HG03139 (cell line): ENCODE data around the gene PSAPL1.

Source experiments
- ATAC-seq: cut with Tn5 transposase; IDR thresholded peaks from one replicate; pipeline ENCODE4 v1.9.1; 2021; ENCODE audit not compliant: unreplicated experiment

PSAPL1 gene

DNA sequence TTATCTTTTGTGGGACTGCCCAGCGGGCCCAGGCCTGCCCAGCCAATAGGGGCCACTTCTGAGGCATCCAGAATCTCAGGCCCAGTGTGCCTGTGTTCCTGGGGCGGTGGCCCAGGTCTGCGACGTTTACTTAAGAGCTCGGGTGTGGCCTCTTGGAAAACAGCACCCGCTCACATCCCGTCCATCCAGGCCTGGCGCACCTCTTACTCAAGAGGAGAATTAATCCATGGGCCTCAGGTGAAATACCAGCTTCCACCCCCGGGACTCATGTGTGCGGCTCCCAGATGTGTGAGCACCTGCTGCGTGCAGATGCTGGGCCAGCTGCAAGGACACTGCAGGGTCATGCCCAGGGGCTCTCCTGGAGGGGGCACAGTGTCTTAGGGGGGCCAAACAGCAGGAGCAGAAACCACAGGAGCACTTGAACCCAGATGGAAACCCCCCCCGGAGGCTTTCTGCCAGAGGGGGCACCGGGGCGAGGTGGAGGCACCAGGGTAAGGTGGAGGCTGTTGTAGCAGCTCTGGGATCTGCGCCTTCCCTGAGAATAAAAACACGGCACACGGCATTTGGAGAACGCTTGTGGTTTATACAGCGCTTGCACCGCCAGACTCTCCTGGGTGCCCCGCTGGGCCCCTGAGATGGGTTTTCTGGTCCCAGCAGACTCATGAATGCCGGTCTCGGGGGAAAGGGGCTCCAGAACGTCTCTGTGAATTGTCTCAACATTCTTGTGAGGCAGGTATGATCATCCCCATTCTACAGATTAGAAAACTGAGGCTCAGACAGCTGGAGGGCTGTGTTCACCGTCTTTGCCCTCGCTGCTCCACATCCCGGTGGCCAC, 2.8 kb downstream of the PSAPL1 start:
- no peak for ATAC-seq

GRCh38 chr4:7430965-7431695, 3.6 kb downstream of the PSAPL1 start:
- ATAC-seq = no peak

- no peak for ATAC-seq
Measured at GRCh38 chr4:7430368-7430964, 4.3 kb downstream of the PSAPL1 start.

- ATAC-seq = no peak
Measured at GRCh38 chr4:7429601-7430078, 5.1 kb downstream of the PSAPL1 start.

DNA sequence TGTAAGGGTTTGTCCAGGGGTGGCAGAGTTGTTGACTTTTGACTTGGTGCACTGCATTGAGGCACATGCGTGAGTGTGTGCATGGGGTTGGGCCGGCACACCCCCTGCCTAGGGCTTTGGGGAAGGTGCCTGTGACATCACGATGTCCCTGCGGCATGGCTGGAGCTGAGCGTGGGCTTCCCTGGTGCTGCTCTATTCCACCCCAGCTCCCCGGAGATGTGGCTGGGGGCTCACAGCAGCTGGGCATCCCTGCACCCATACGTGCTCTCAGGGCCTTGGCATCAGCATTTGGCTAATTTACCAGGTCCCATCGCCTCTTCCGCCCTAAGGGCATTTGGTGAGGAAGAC, 5.7 kb downstream of the PSAPL1 start:
- ATAC-seq = no peak

GRCh38 chr4:7428261-7429068, 6.3 kb downstream of the PSAPL1 start:
- ATAC-seq = no peak

GRCh38 chr4:7427831-7428260, 6.9 kb downstream of the PSAPL1 start:
- ATAC-seq = no peak

GRCh38 chr4:7427361-7427760, 7.4 kb downstream of the PSAPL1 start:
- ATAC-seq = no peak

- ATAC-seq = no peak
Measured at GRCh38 chr4:7426525-7427171, 8.1 kb downstream of the PSAPL1 start.

DNA sequence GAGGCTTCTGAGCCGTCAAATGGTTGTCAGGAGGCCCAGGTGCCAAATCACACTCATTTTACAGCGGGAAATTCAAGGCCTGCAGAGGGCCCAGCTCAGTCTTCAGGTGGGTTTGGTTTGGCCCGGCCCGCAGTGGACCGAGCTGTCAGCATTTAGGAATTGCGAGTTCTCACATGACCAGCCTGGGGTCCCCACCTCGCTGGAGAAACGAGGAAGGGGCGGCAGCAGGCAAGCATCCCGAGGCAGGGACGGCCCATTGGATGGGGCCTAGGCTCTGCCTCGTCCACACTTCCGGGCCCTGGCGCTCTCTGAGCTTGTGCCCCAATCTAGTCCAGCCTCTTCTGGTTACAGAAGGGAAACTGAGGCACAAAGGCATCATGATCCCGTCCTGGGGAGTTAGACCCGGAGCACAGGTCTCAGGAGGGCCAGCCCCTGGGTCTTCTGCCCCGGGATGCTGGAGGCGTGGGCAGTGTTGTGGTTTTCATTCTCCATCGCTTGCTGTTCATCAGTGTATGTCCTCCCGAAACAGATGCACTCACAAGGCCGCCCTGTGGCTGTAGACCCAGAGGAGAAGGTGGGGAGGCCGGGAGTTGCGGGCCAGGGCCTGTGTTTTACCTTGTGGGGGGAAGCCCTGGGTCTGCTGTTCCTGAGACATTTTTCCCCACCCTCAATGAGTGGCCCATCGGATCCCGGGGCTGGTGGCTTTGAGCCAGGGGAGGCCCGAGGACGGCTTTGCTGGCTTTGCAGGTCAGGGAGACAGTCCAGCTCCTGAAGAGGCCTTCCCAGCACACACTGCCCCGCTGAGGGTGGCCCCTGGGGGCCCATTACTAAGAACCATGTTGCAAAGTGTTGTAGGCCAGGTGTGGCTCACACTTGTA, 8.9 kb downstream of the PSAPL1 start:
- no peak for ATAC-seq

- no peak for ATAC-seq
Measured at GRCh38 chr4:7425124-7425523, 9.6 kb downstream of the PSAPL1 start.

DNA sequence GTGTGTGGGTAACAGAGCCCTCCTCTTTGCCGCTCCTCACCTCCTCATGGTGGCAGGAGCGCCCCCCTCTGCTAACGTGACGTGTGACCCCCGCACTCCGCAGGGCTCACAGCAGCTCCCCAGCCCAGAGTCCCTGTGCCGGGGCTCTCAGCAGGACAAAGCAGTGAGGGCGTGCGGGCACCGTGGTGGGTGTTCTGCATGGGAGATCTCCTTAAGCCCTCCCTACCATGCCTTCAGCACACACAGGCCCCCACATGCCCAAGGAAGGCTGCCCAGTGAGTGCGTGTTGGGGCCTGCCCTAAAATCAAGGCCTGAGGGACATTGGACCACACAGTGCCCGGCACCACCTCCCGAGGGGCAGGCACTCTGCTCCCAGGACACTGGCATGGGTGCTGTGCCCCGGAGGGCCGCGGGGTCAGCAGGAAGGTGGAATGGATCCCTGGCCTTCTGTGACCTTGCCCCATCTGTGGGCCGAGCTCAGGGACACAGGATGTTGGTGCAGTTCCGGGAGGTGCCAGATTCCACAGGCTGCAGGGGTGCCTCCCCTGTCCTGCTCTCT, 10.1 kb downstream of the PSAPL1 start:
- no peak for ATAC-seq

GRCh38 chr4:7423801-7424552, 10.8 kb downstream of the PSAPL1 start:
- ATAC-seq = no peak

DNA sequence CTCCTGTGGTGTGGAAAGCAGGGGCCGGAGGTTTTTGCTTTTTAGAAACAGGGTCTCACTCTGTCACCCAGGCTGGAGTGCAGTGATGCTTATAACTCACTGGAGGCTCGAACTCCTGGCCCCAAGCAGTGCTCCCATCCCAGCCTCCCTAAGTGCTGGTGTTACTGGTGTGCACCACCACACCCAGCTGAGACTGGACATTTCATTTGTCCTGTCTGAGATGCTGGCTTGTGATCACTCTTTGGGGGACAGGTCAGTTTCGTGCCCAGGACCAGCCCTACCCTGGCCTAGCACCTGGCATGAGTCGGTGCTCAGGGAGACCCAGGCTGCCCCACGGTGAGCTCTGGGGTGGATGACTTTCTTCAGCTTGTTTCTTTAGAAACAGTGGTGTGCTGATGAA, 11.3 kb downstream of the PSAPL1 start:
- ATAC-seq = no peak

DNA sequence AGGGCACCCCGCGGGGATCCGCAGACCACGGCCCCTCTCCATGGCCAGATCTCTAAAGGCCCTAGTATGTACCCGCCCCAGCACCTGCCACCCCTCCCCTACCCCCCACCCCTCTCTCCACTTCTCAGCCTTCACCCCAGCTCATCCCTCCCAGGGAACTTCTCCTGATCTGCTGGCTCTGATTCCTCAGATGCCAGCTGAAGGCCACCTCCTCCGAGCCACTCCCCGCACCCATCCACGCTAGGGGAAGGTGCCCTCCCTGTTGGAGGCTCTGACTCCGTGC, 11.9 kb downstream of the PSAPL1 start:
- ATAC-seq = no peak

GRCh38 chr4:7422151-7422897, 12.4 kb downstream of the PSAPL1 start:
- no peak for ATAC-seq

- ATAC-seq = no peak
Measured at GRCh38 chr4:7421356-7422150, 13.2 kb downstream of the PSAPL1 start.
